NCI-H748 treated with DMSO at 0.1 percent for 48 hours (cell line): ENCODE data around the gene PIGS.
A peak's percentile ranks its signal among the peaks of the same experiment; 100 is the strongest.
"Not testable (repeated sequence)": the region's sequence is repeated elsewhere in the genome, so short reads cannot be mapped to it uniquely, and the experiment has no call there.

ENCODE experiments used
- DNase-seq: peaks from one replicate; lab custom pipeline; 2025; lab: John Stamatoyannopoulos, UW

PIGS gene

GRCh38 chr17:28571361-28572122, at the start of gene PIGS:
Gene PIGS (minus strand): TSS chr17:28571524. CDS start chr17:28571496, 28 bp downstream.
- peak; percentile 96 for DNase-seq

DNA sequence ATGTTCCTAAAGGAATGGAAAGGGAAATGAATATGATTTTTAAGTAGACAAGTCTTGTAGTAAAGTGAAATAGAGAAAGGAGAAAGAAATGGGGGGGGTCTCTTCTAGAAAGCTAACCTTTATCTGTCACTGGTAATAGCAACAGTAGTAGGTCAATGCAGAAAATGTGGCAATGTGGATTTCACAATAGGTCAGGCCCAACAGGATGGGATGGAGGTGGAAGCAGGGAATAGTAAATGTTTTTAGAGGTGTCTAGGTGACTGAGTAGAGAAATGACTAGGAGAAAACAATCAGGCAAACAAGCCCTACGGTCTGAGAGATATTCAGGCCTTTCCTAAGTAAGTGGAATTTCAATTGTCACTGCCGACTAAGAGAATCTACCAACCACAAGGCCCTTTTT, 48.7 kb upstream of the PIGS start:
- DNase-seq = no peak

GRCh38 chr17:28618464-28618863, 47.1 kb upstream of the PIGS start:
- DNase-seq = no peak

DNA sequence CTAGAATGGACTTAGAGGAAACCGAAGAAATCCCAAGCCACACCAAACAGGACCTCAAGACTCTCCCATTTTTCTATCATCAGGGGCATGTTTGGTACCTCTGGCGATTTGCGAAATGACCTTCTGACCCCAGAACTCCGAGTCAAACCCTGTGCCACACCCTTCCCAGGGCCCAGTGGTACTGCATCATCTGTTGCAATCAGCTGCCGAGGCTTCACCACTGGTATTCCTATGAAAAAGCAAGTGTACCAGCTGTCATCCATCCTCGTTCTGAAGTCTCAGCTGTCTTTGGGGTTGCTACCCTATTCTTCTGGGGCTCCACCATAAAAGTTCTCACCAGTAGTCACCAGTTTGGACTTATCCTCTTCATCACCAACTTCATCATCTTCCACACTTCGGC, 45.0 kb upstream of the PIGS start:
- DNase-seq = no peak

GRCh38 chr17:28615260-28615940, 44.1 kb upstream of the PIGS start:
- no peak for DNase-seq

DNA sequence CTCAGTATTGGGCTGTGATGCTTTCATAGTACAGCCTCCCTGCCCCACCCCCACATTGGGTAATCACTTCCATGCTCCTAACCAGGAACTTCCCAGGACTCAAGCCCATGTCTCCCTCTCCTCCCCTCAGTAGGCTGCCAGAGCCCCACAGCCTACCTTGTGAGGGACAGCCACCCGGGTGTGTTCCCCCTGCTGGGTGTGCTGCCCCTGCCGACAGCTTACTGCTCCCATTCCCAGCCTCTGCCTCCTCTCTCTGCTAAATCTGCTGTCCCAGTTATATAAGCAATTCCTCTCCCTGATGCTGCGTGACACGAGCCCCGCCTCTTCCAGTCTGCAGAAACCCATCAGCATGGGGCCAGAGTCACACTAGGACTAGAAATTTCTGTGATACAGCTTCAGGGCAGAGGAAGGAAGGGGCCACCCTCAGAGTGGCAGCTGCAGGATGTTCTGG, 42.6 kb upstream of the PIGS start, which contains the start of gene RSKR:
Gene RSKR (minus strand): TSS at position 255 of the 451 bp plus-strand sequence. CDS start 24 bp downstream, at position 231.
- DNase-seq = no peak

DNA sequence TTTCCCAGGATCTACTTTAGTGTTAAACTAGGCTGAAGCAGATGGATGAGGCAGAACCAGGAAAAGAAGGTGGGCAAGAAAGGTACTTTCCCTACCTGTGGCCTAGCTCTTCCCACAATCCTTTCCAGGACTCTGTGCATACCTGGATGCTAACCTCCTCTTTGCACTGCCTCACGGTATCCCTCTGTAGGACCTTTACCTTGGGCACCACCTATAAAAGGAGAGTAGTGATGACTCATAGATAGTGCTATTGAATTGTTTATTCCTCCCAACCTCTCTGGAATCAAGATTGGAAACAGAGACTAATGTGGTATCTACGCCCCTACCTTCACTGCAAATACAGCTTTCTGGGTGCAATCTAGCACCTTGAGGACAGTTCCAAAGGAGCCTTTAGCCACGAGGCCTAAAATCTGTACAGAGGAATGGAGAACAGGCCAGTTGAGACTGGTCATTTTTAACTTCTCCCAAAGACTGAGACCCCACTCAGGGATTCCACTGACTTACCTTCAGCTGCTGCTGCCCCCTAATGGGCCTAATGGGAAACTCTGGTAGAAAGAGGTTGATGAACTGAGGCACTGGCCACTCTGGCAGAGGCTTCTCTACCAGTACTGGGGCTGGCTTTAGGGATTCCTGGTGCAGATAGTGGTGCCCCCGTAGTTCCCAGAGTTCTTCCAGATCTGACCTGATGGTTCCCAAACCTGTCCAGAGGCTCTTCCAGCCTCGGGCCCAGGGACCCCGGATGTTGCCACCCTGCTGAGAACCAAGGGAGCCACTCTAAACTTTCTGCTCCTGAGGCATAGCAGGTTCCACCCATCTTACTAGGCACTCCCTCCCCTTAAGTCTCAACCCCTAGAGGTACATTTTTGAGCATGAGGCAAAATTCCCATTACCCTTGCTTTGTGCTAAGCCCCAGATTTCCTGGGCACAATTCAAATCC, 41.9 kb upstream of the PIGS start:
- no peak for DNase-seq

DNA sequence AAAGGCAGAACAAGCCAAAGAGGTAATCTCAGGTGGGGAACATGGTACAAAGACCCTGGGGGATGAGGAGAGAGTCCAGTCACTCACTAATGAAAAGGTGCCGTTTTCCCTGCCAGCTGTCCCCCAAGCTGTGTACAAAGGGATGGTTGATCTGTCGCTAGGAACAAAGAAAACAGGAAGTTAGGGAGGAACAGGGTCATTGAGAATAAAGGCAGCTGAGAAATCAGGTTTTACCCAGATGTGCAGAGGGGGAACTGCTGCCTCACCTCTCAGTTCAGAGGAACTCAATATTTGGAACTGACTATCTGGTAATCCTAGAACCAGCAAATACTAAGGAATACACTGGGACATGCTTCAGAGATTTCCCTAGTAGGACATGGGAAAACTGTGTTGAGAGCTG, 41.2 kb upstream of the PIGS start:
- DNase-seq = no peak

DNA sequence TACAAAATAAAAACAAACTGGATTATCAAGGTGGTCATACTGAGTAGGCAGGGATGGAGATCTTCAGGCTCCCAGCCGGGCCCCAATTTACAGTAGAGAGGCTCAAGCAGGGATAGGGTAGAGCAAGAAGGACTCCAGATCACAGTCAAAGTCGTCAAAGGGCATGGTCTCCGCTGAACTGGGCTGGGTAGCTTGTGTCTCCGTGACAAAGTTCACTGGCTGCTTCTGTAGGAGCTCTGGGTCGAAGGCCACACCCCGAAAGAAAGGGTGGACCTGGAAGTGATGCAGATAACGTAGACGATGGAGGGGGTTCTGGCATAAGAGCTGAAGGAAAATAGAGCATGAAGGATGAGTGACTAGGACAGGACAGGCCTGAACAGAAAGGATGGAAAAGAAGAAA, 39.1 kb upstream of the PIGS start:
- DNase-seq = no peak

DNA sequence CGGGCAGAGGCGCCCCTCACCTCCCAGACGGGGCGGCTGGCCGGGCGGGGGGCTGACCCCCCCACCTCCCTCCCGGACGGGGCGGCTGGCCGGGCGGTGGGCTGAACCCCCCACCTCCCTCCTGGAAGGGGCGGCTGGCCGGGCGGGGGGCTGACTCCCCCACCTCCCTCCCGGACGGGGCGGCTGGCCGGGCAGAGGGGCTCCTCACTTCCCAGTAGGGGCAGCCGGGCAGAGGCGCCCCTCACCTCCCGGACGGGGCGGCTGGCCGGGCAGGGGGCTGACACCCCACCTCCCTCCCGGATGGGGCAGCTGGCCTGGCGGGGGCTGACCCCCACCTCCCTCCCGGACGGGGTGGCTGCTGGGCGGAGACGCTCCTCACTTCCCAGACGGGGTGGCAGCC, 32.7 kb upstream of the PIGS start:
- DNase-seq = not testable (repeated sequence)

DNA sequence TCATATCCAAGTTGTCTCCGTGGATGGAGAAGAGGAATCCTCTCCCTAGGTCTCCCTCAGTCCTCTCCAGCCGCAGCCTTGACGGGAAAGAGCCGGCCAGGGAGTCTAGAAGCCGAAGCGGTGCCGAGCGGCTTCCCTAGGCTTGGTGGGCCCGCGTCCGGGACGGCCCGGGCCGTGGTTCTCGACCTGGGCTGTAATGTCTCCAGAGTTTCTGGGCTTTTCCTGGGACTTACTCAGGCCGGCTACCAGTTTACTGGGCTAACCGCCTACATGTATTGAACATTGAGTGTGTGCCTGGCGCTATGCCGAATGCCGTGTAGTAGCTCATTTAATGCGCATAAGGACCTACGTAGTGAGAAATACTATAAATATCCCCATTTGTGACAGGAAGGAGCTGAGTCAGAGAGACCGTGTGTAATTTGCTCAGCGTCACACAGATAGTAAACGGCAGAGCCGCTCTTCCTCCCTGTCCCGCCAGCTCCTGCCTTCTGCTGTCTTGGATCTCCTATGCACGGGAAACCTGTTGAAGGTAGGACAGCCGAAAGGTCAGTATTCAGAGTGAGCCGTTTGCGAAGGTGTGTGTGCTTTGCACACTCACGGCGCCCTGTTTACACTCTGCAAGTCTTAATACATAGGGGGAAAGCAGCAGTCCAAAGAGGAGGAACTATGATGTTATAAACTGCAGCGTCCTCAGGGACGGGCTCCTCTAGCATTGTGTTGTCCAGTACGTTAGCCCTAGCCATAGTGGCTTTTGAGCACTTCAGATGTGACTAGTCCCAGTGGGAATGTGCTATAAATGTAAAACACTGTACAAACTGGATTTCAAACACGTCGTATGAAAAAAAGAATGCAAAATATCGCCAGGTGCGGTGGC, 28.2 kb upstream of the PIGS start:
- DNase-seq = peak; percentile 72

DNA sequence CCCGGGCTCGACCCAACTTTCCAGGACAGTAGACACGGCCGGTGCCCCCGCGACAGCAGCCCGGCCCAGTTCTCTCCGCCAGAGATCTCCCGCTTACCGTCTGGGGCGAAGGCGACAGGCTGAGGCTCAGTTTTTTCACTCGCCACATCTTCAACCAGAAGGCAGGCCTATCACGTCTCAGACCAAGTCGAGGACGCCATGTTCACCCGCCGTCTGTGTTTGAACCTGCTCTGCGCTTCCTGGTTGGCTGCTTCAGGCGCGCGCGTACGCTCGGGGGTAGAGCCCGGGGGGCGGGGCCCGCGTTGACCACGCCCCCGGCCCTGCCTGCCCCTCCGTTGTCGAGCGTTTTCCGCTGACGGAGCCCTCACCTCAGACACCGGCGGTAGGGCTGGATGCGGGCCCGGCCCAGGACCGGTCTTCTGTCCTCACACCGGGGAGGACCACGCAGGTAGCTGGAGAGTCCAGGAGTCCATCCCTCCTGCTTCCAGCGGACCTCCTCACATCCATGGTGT, 27.5 kb upstream of the PIGS start, which contains the start of gene SPAG5:
Gene SPAG5 (minus strand): TSS at position 227 of the 512 bp plus-strand sequence. CDS start 79 bp downstream, at position 148.
- peak; percentile 97 for DNase-seq

DNA sequence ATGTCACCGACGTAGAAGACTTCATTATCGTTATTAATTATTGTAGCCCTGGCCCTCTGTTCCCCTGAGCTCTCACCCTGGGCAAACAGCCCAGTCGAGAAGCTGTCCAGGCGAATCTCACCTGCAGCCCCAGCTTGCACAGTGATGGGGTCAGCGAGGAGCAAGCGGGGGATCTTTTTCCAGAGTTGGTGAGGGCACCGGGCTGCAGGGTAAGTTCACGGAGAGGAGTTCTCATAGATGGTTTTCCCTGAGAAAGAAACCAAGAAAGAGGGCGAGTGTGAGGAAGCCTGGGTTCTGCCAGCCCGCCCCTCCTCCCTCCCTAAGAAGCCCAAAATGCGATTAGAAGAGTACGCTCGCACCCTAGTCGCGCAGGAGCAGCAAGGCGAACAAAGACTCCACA, 27.1 kb upstream of the PIGS start:
- DNase-seq = peak; percentile 51

- no peak for DNase-seq
These were observed 26.5 kb upstream of the PIGS start for GRCh38 chr17:28597606-28598383.

DNA sequence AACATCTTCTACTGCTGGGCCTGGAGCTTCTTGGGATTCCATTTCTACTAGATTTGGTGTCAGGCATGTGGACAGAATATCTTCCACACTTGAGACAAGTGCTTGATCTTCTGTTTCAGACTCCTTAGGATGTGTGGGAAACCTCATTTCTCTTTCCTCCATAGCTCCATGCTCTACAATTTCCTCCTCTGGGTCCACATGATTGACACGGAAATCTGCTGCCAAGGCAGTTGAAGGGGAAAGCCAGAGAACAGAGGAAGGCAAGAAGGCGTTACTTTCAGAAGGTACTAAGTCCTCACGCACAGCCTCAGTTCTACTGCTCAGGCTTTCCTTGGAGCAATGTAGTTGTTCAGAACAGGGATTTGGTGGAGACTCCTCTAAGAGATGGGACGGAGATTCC, 20.9 kb upstream of the PIGS start:
- DNase-seq = no peak

- no peak for DNase-seq
These were observed 14.5 kb upstream of the PIGS start for GRCh38 chr17:28585851-28586250.

DNA sequence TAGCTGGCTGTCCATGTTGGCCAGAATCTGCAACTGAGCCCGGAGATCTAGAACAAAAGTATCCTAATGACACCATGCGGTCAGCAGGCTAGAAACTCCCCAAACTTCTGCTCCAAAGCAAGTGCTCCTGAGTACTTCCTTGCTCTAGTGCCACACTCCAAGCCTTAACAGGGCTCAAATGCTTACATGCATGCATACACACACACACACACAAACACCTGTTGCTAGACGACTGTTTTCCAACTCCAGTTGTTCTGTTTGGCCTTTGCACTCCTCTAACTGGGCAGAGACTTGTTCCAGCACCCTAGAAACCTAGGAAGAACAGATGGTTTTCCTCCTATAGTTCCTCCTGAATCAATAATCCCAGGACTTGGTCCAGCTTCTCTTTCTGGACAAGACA, 13.1 kb upstream of the PIGS start:
- no peak for DNase-seq

GRCh38 chr17:28582513-28582912, 11.2 kb upstream of the PIGS start:
- DNase-seq = no peak

DNA sequence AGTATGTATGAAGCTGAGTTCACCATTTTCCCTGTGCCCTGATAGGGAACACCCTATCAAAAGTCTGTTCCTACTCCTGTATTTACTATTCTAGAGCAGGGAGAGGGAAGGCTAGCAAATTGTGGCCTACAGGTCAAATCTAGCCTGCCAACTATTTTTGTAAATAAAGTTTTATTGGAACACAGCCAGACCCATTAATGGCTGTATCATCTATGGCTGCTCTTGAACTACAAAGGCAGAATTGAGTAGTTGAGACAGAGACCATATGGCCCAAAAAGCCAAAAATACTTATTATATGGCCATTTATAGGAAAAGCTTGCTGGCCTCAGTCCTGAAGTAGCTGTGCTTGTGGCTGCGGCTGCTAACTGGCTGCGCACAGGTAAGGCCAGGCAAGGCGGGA, 9.6 kb upstream of the PIGS start:
- no peak for DNase-seq

GRCh38 chr17:28579526-28579925, 8.2 kb upstream of the PIGS start:
- DNase-seq = no peak
